GM12878 (cell line): ENCODE results near the gene TJP1.

Experiments
- CTCF ChIP-seq, 3 experiments: IDR thresholded peaks in 2 of 3; conservative IDR thresholded peaks in 1 of 3; 2 replicates each; pipeline ENCODE4 v1.5.1; 2011; ENCODE audit warnings: low read depth in 3 of 3, low read length in 3 of 3, mild to moderate bottlenecking in 3 of 3, control low read depth in 2 of 3, moderate library complexity in 2 of 3, inconsistent platforms in 1 of 3, mixed read lengths in 1 of 3; ENCODE audit not compliant: control insufficient read depth in 2 of 3, insufficient read depth in 1 of 3; ENCODE audit errors: extremely low read depth in 1 of 3
- HDGF ChIP-seq: fragments of 450-650 bp; IDR thresholded peaks from 2 replicates; pipeline ENCODE4 v1.6.1; 2016; ENCODE audit warnings: antibody characterized with exemption
- NFXL1 ChIP-seq: fragments of 450-650 bp; IDR thresholded peaks from 2 replicates; pipeline ENCODE4 v1.6.1; 2017; ENCODE audit warnings: antibody characterized with exemption, mild to moderate bottlenecking, borderline replicate concordance
- POLR2AphosphoS5 ChIP-seq: IDR thresholded peaks from 2 replicates; pipeline ENCODE4 v1.6.1; 2011; ENCODE audit warnings: mild to moderate bottlenecking, low read length, inconsistent platforms
- RAD51 ChIP-seq: fragments of 450-650 bp; IDR thresholded peaks from 2 replicates; pipeline ENCODE4 v1.6.1; 2016; ENCODE audit warnings: moderate library complexity, mild to moderate bottlenecking, inconsistent platforms
- RB1 ChIP-seq: fragments of 450-650 bp; formaldehyde crosslinking; IDR thresholded peaks from 2 replicates; pipeline ENCODE4 v1.6.1; 2017; ENCODE audit warnings: mild to moderate bottlenecking, borderline replicate concordance
- RFX5 ChIP-seq: IDR thresholded peaks from 2 replicates; pipeline ENCODE4 v1.6.1; 2011; ENCODE audit warnings: low read depth, low read length, improper control_type of control experiment
- SREBF2 ChIP-seq: IDR thresholded peaks from 2 replicates; pipeline ENCODE4 v1.6.1; 2012; ENCODE audit warnings: mild to moderate bottlenecking, low read length
- STAT3 ChIP-seq: IDR thresholded peaks from 2 replicates; pipeline ENCODE4 v1.6.1; 2011; ENCODE audit warnings: low read depth, low read length, improper control_type of control experiment
- ZZZ3 ChIP-seq: IDR thresholded peaks from 2 replicates; pipeline ENCODE4 v1.6.1; 2011; ENCODE audit warnings: low read depth; ENCODE audit not compliant: control insufficient read depth, insufficient read length
- TF ChIP-seq, protein P1 (sequence below): fragments of 150-350 bp; IDR thresholded peaks from 2 replicates; pipeline ENCODE4 v1.6.1; 2014; ENCODE audit warnings: mild to moderate bottlenecking, low read depth, low read length
- TF ChIP-seq, protein P2 (sequence below): IDR thresholded peaks from 2 replicates; pipeline ENCODE4 v1.6.1; 2012; ENCODE audit warnings: low read depth, low read length, improper control_type of control experiment

GRCh38 chr15:29756358-29757267 is 65.7 kb downstream of the TJP1 start:
- TF ChIP-seq, protein P1, sequence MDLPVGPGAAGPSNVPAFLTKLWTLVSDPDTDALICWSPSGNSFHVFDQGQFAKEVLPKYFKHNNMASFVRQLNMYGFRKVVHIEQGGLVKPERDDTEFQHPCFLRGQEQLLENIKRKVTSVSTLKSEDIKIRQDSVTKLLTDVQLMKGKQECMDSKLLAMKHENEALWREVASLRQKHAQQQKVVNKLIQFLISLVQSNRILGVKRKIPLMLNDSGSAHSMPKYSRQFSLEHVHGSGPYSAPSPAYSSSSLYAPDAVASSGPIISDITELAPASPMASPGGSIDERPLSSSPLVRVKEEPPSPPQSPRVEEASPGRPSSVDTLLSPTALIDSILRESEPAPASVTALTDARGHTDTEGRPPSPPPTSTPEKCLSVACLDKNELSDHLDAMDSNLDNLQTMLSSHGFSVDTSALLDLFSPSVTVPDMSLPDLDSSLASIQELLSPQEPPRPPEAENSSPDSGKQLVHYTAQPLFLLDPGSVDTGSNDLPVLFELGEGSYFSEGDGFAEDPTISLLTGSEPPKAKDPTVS = no peak
- no peak for TF ChIP-seq STAT3
- TF ChIP-seq RB1 = no peak
- no peak for TF ChIP-seq RFX5
- TF ChIP-seq HDGF = no peak
- TF ChIP-seq CTCF (IDR thresholded peaks at IDR 0.05 in 2 of 3, conservative IDR thresholded peaks at IDR 0.05 in 1 of 3; ENCODE audit: control insufficient read depth in 2 of 3, extremely low read depth in 1 of 3, insufficient read depth in 1 of 3, low read depth in 3 of 3, low read length in 3 of 3) = no peak
- TF ChIP-seq, protein P2, sequence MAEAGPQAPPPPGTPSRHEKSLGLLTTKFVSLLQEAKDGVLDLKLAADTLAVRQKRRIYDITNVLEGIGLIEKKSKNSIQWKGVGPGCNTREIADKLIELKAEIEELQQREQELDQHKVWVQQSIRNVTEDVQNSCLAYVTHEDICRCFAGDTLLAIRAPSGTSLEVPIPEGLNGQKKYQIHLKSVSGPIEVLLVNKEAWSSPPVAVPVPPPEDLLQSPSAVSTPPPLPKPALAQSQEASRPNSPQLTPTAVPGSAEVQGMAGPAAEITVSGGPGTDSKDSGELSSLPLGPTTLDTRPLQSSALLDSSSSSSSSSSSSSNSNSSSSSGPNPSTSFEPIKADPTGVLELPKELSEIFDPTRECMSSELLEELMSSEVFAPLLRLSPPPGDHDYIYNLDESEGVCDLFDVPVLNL = no peak
- no peak for TF ChIP-seq NFXL1
- no peak for TF ChIP-seq ZZZ3
- no peak for TF ChIP-seq POLR2AphosphoS5
- TF ChIP-seq SREBF2 = no peak
- no peak for TF ChIP-seq RAD51
